Measurements from ENCODE around the gene ABL1.
A peak's percentile ranks its signal among the peaks of the same experiment; 100 is the strongest.
"Not testable (repeated sequence)": the region's sequence is repeated elsewhere in the genome, so short reads cannot be mapped to it uniquely, and the experiment has no call there.

Gene ABL1

GRCh38 chr9:130846487-130847305, 11.6 kb downstream of the ABL1 start:
- no peak for TF ChIP-seq CTCF (IDR thresholded peaks at IDR 0.05; ENCODE audit: low read depth, low read length)
- Histone ChIP-seq H3K36me3 (no peaks in the 10 kb centered on the region), H3K4me3 (ENCODE audit: low read depth, low read length) (no peak overlapping the region), H3K4me1 (peaks cover 24% of the 10 kb centered on the region), H3K27me3 (no peaks in the 10 kb centered on the region), H3K9me3 (no peaks in the 10 kb centered on the region)
- peak; percentile 33 for DNase-seq

GRCh38 chr9:130847306-130848217, 12.5 kb downstream of the ABL1 start:
- peak; percentile 36 for DNase-seq
- TF ChIP-seq CTCF (IDR thresholded peaks at IDR 0.05; ENCODE audit: low read depth, low read length) = peak; percentile 23; the same call in 1 of the 2 replicates
- no peaks in the 10 kb centered on the region for H3K36me3 ChIP-seq
- peaks cover 24% of the 10 kb centered on the region for H3K4me1 ChIP-seq
- no peaks in the 10 kb centered on the region for H3K27me3 ChIP-seq
- H3K9me3 ChIP-seq = no peaks in the 10 kb centered on the region
- H3K4me3 ChIP-seq (ENCODE audit: low read depth, low read length) = no peak overlapping the region

- H3K36me3 ChIP-seq; DNase-seq; H3K4me3 ChIP-seq (ENCODE audit: low read depth, low read length); H3K27me3 ChIP-seq; H3K9me3 ChIP-seq: not testable (repeated sequence)
- H3K4me1 ChIP-seq = peaks cover 24% of the 10 kb centered on the region
Observed at GRCh38 chr9:130848514-130848913, 13.5 kb downstream of the ABL1 start.

GRCh38 chr9:130849356-130849755, 14.3 kb downstream of the ABL1 start:
- no peaks in the 10 kb centered on the region for H3K27me3 ChIP-seq
- TF ChIP-seq CTCF (IDR thresholded peaks at IDR 0.05; ENCODE audit: low read depth, low read length) = no peak
- no peak overlapping the region for H3K4me3 ChIP-seq (ENCODE audit: low read depth, low read length)
- peaks cover 6% of the 10 kb centered on the region for H3K36me3 ChIP-seq
- no peak for DNase-seq
- no peaks in the 10 kb centered on the region for H3K9me3 ChIP-seq
- H3K4me1 ChIP-seq = peaks cover 24% of the 10 kb centered on the region

- Histone ChIP-seq H3K4me3 (ENCODE audit: low read depth, low read length) (no peak overlapping the region), H3K9me3 (no peaks in the 10 kb centered on the region), H3K27me3 (no peaks in the 10 kb centered on the region), H3K4me1 (peaks cover 2% of the 10 kb centered on the region), H3K36me3 (peaks cover 28% of the 10 kb centered on the region)
- TF ChIP-seq CTCF (IDR thresholded peaks at IDR 0.05; ENCODE audit: low read depth, low read length) = no peak
- no peak for DNase-seq
Observed at GRCh38 chr9:130852801-130853200, 17.7 kb downstream of the ABL1 start.

- Histone ChIP-seq H3K4me1 (no peaks in the 10 kb centered on the region), H3K4me3 (ENCODE audit: low read depth, low read length) (no peak overlapping the region), H3K27me3 (no peaks in the 10 kb centered on the region), H3K36me3 (peaks cover 35% of the 10 kb centered on the region), H3K9me3 (no peaks in the 10 kb centered on the region)
- DNase-seq = no peak
- no peak for TF ChIP-seq CTCF (IDR thresholded peaks at IDR 0.05; ENCODE audit: low read depth, low read length)
Observed at GRCh38 chr9:130854092-130854491, 19.0 kb downstream of the ABL1 start.

All from BE2C (cell line).